BLaER1 treated with 17β-estradiol and CSF1 and Interleukin-3, amounts not matched to agents 10 nM and 100 nM (cell line): ENCODE measurements around the gene PLIN4.

Experiments used
- H3K27ac ChIP-seq, 11 experiments: shearing (Covaris generic); formaldehyde crosslinking; 2 replicates each; pipeline ENCODE4 v1.8.1; 2022
- H3K27me3 ChIP-seq, 11 experiments: shearing (Covaris generic); formaldehyde crosslinking; 2 replicates each; pipeline ENCODE4 v1.8.1; 2022
- H3K36me3 ChIP-seq, 11 experiments: shearing (Covaris generic); formaldehyde crosslinking; 2 replicates each; pipeline ENCODE4 v1.8.1; 2022
- H3K4me1 ChIP-seq, 10 experiments: shearing (Covaris generic); formaldehyde crosslinking; 2 replicates each; pipeline ENCODE4 v1.8.1; 2022
- H3K4me2 ChIP-seq, 11 experiments: shearing (Covaris generic); formaldehyde crosslinking; 2 replicates each; pipeline ENCODE4 v1.8.1; 2022
- H3K4me3 ChIP-seq, 10 experiments: shearing (Covaris generic); formaldehyde crosslinking; 2 replicates each; pipeline ENCODE4 v1.8.1; 2022
- H3K9ac ChIP-seq, 11 experiments: shearing (Covaris generic); formaldehyde crosslinking; 2 replicates each; pipeline ENCODE4 v1.8.1; 2022
- H3K9me3 ChIP-seq, 11 experiments: shearing (Covaris generic); formaldehyde crosslinking; replicated peaks in 1 of 11; 2 replicates each; pipeline ENCODE4 v1.8.1; 2022
- H4K20me1 ChIP-seq, 11 experiments: shearing (Covaris generic); formaldehyde crosslinking; 2 replicates each; pipeline ENCODE4 v1.8.1; 2022
- Cebpa-rat ChIP-seq, 11 experiments: shearing (Covaris generic); IDR thresholded peaks; 2 replicates each; pipeline ENCODE4 v1.8.1; 2022

Gene PLIN4

GRCh38 chr19:4497770-4498389 is 20.4 kb downstream of the PLIN4 start:
- Histone ChIP-seq H3K27me3 (no peaks in the 10 kb centered on the region), H3K36me3 (peaks cover 71 to 94% (median 87%) of the 10 kb centered on the region in 11 experiments), H3K9ac (no peak overlapping the region; a peak in 1 of 22 replicates), H4K20me1 (peaks cover 0 to 62% (median 14%) of the 10 kb centered on the region in 11 experiments; a peak in 16 of 22 replicates), H3K4me1 (peaks cover 12 to 20% (median 19%) of the 10 kb centered on the region in 10 experiments; a peak in 19 of 20 replicates), H3K4me2 (no peak overlapping the region), H3K27ac (no peak overlapping the region), H3K9me3 (no peaks in the 10 kb centered on the region), H3K4me3 (no peak overlapping the region)
- TF ChIP-seq Cebpa-rat (IDR thresholded peaks at IDR 0.05) = no peak

- Histone ChIP-seq H3K4me2 (no peak overlapping the region), H3K27ac (no peak overlapping the region), H4K20me1 (peaks cover 0 to 47% (median 7%) of the 10 kb centered on the region in 11 experiments; a peak in 12 of 22 replicates), H3K4me3 (no peak overlapping the region), H3K9ac (no peak overlapping the region; a peak in 1 of 22 replicates), H3K27me3 (no peaks in the 10 kb centered on the region), H3K4me1 (peaks cover 0 to 4% (median 4%) of the 10 kb centered on the region in 10 experiments; a peak in 11 of 20 replicates), H3K9me3 (no peaks in the 10 kb centered on the region; a peak in 2 of 22 replicates), H3K36me3 (peaks cover 72 to 97% (median 89%) of the 10 kb centered on the region in 11 experiments)
- TF ChIP-seq Cebpa-rat (IDR thresholded peaks at IDR 0.05) = no peak
These were observed 22.0 kb downstream of the PLIN4 start for GRCh38 chr19:4496304-4496703.

GRCh38 chr19:4495471-4495870 is 22.8 kb downstream of the PLIN4 start:
- H3K9me3 ChIP-seq = no peaks in the 10 kb centered on the region; a peak in 2 of 22 replicates
- no peak for TF ChIP-seq Cebpa-rat (IDR thresholded peaks at IDR 0.05)
- H3K4me1 ChIP-seq = no peaks in the 10 kb centered on the region; a peak in 1 of 20 replicates
- no peak overlapping the region for H3K4me2 ChIP-seq
- peaks cover 73 to 94% (median 87%) of the 10 kb centered on the region in 11 experiments for H3K36me3 ChIP-seq
- H4K20me1 ChIP-seq = peaks cover 0 to 39% (median 5%) of the 10 kb centered on the region in 11 experiments; a peak in 7 of 22 replicates
- no peak overlapping the region for H3K9ac ChIP-seq
- no peaks in the 10 kb centered on the region for H3K27me3 ChIP-seq
- H3K4me3 ChIP-seq = no peak overlapping the region
- H3K27ac ChIP-seq = no peak overlapping the region

GRCh38 chr19:4494691-4495064 is 23.6 kb downstream of the PLIN4 start:
- Histone ChIP-seq H4K20me1 (peaks cover 0 to 32% (median 5%) of the 10 kb centered on the region in 11 experiments; a peak in 7 of 22 replicates), H3K27me3 (no peaks in the 10 kb centered on the region)

GRCh38 chr19:4493929-4494690 is 24.2 kb downstream of the PLIN4 start:
- no peak overlapping the region for H3K27ac ChIP-seq
- H3K27me3 ChIP-seq = no peaks in the 10 kb centered on the region
- H3K36me3 ChIP-seq = peaks cover 81 to 98% (median 94%) of the 10 kb centered on the region in 11 experiments
- H4K20me1 ChIP-seq = peaks cover 0 to 32% (median 5%) of the 10 kb centered on the region in 11 experiments; a peak in 7 of 22 replicates
- no peak overlapping the region for H3K9ac ChIP-seq
- H3K4me1 ChIP-seq = no peaks in the 10 kb centered on the region
- H3K4me2 ChIP-seq = no peak overlapping the region
- TF ChIP-seq Cebpa-rat (IDR thresholded peaks at IDR 0.05) = no peak
- H3K4me3 ChIP-seq = no peak overlapping the region
- no peaks in the 10 kb centered on the region; a peak in 2 of 22 replicates for H3K9me3 ChIP-seq

More at GRCh38 chr19:4494691-4495064, 23.6 kb downstream of the PLIN4 start:
- no peak for TF ChIP-seq Cebpa-rat (IDR thresholded peaks at IDR 0.05)
- Histone ChIP-seq H3K4me3 (no peak overlapping the region), H3K4me2 (no peak overlapping the region), H3K27ac (no peak overlapping the region), H3K9me3 (no peaks in the 10 kb centered on the region; a peak in 2 of 22 replicates), H3K4me1 (no peaks in the 10 kb centered on the region), H3K36me3 (peaks cover 75 to 94% (median 89%) of the 10 kb centered on the region in 11 experiments), H3K9ac (no peak overlapping the region)

- Histone ChIP-seq H3K27ac (no peak overlapping the region), H3K36me3 (peaks cover 84 to 98% (median 96%) of the 10 kb centered on the region in 11 experiments), H4K20me1 (peaks cover 0 to 32% (median 5%) of the 10 kb centered on the region in 11 experiments; a peak in 7 of 22 replicates), H3K4me3 (no peak overlapping the region), H3K4me1 (no peaks in the 10 kb centered on the region), H3K9ac (no peak overlapping the region), H3K9me3 (no peaks in the 10 kb centered on the region; a peak in 2 of 22 replicates), H3K27me3 (no peaks in the 10 kb centered on the region), H3K4me2 (no peak overlapping the region)
- no peak for TF ChIP-seq Cebpa-rat (IDR thresholded peaks at IDR 0.05)
These were observed 25.0 kb downstream of the PLIN4 start for GRCh38 chr19:4493104-4493928.

- TF ChIP-seq Cebpa-rat (IDR thresholded peaks at IDR 0.05) = no peak
- Histone ChIP-seq H3K4me1 (no peaks in the 10 kb centered on the region), H4K20me1 (peaks cover 0 to 32% (median 5%) of the 10 kb centered on the region in 11 experiments; a peak in 7 of 22 replicates), H3K27ac (no peak overlapping the region), H3K9me3 (no peaks in the 10 kb centered on the region; a peak in 2 of 22 replicates), H3K27me3 (no peaks in the 10 kb centered on the region), H3K36me3 (peaks cover 81 to 98% (median 93%) of the 10 kb centered on the region in 11 experiments), H3K9ac (no peak overlapping the region), H3K4me2 (no peak overlapping the region), H3K4me3 (no peak overlapping the region)
These were observed 25.8 kb downstream of the PLIN4 start for GRCh38 chr19:4492337-4493103.

- H3K9me3 ChIP-seq = no peaks in the 10 kb centered on the region; a peak in 2 of 22 replicates
- H3K27me3 ChIP-seq = no peaks in the 10 kb centered on the region
- no peak overlapping the region for H3K9ac ChIP-seq
- H3K4me1 ChIP-seq = no peaks in the 10 kb centered on the region
- H3K4me2 ChIP-seq = no peak overlapping the region
- H3K36me3 ChIP-seq = peaks cover 78 to 98% (median 90%) of the 10 kb centered on the region in 11 experiments
- H3K27ac ChIP-seq = no peak overlapping the region
- no peak overlapping the region for H3K4me3 ChIP-seq
- TF ChIP-seq Cebpa-rat (IDR thresholded peaks at IDR 0.05) = no peak
- H4K20me1 ChIP-seq = peaks cover 0 to 28% (median 5%) of the 10 kb centered on the region in 11 experiments; a peak in 7 of 22 replicates
These were observed 26.8 kb downstream of the PLIN4 start for GRCh38 chr19:4491446-4491845.
